ENCODE results near the gene PAF1. TPM values are rescaled to one million over a fixed set of nuclear protein-coding genes. Genes with fewer than 3 reads are reported as not detected.

The PAF1 gene
- total RNA-seq, 1 experiment from 2014 or later = 38.0 TPM

DNA sequence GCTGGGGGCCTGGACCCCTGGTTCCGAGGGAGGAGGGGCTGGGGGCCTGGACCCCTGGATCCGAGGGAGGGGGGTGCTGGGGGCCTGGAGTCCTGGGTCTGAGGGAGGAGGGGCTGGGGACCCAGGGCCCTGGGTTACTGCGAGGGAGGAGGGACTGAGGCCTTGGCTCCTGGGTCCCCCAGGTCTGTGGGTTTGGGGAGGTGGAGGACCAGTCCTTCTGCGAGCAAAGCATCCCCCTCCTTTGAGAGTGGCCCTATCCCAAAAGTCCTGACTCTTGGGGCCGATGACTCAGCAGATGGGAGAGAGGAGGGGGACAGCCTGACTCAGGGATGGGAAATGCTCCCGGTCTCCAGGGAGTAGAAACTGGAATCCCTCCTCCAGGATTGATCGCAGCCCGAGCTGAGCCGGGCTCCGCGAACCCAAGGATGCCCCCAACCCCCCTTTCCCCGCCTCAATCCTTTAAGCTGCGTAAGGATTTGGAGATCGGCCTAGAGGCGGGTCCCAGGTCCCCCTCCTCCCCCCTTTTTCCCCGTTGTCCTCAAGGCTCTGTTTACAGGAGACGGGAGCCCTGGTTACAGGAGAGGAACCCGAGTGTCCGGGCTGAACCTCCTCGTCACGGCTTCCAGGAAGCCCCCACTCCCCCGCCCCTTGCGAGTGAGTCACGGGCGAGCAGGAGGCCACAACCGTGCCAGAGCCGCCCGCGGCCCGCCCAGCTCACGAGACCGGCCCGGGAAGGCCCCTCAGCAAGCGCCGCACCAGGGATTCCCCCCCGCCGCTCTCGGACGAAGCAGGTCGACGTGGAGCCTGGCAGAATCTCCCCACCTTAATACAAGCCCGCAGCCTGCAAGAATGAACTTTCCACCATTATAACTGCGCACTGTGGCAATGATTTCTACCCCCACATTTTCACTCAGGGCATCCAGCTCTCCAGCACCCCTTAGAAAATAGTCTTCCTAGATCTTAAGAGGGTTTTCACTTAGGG, 12.7 kb upstream of the PAF1 start:
- H4K5ac ChIP-seq (ENCODE audit: insufficient read length, low read depth, low read length) = no peak overlapping the region
- DNase-seq = peak; percentile 87

More for the DNA sequence above, 12.7 kb upstream of the PAF1 start:
- Histone ChIP-seq H2BK15ac (ENCODE audit: low read depth, low read length) (no peak overlapping the region), H3K79me1 (ENCODE audit: insufficient read depth, low read depth, low read length, poor library complexity, severe bottlenecking) (no peaks in the 10 kb centered on the region), H2BK12ac (ENCODE audit: insufficient read length, low read depth, low read length) (no peak overlapping the region), H3K27me3 (ENCODE audit: insufficient read depth, low read length) (no peaks in the 10 kb centered on the region), H3K9me3 (ENCODE audit: control insufficient read depth, low read depth, low read length) (no peaks in the 10 kb centered on the region), H3K27ac (ENCODE audit: insufficient read length, low read depth, low read length) (peak overlapping the region; percentile 42), H3K9ac (ENCODE audit: extremely low read depth, insufficient read length, low read length) (peak overlapping the region; percentile 68), H2BK20ac (ENCODE audit: low read depth, low read length, poor library complexity, severe bottlenecking) (no peak overlapping the region), H4K91ac (ENCODE audit: insufficient read length, low read depth, low read length) (peak overlapping the region; percentile 25), H2AK5ac (ENCODE audit: insufficient read length, low read length) (no peak overlapping the region), H3K14ac (ENCODE audit: insufficient read depth, low read length) (peak overlapping the region; percentile 93), H3K4me2 (ENCODE audit: insufficient read depth, insufficient read length, low read length) (peak overlapping the region; percentile 60), H3K4me1 (ENCODE audit: insufficient read depth, low read length) (peaks cover 5% of the 10 kb centered on the region; the same call in 1 of the 2 replicates), H3K23ac (ENCODE audit: insufficient read length, low read depth, low read length) (no peak overlapping the region), H3K4ac (ENCODE audit: low read depth, low read length) (peak overlapping the region; percentile 50; the same call in 1 of the 2 replicates), H2BK120ac (ENCODE audit: low read depth, low read length, poor library complexity, severe bottlenecking) (peak overlapping the region; percentile 97), H3T11ph (ENCODE audit: low read length) (peak overlapping the region; percentile 1), H3K23me2 (ENCODE audit: insufficient read length, low read depth, low read length, poor library complexity, severe bottlenecking) (peaks cover 27% of the 10 kb centered on the region), H3K18ac (ENCODE audit: insufficient read length, low read depth, low read length) (peak overlapping the region; percentile 73), H4K8ac (replicated peaks; ENCODE audit: insufficient read length, low read depth, low read length) (no peak overlapping the region), H3K56ac (ENCODE audit: insufficient read length, low read depth, low read length) (no peak overlapping the region), H2BK5ac (ENCODE audit: insufficient read length, low read length) (no peak overlapping the region), H2AFZ (ENCODE audit: low read length) (no peak overlapping the region), H3K79me2 (ENCODE audit: insufficient read depth, low read length) (peaks cover 3% of the 10 kb centered on the region; the same call in 1 of the 2 replicates), H4K20me1 (ENCODE audit: control insufficient read depth, insufficient read depth, insufficient read length) (no peaks in the 10 kb centered on the region)
- H3K36me3 Mint-ChIP-seq (ENCODE audit: insufficient read depth in 1 of 3, low read depth in 3 of 3) = peaks cover 2 to 20% (median 14%) of the 10 kb centered on the region in 3 experiments
- TF ChIP-seq, protein P1, sequence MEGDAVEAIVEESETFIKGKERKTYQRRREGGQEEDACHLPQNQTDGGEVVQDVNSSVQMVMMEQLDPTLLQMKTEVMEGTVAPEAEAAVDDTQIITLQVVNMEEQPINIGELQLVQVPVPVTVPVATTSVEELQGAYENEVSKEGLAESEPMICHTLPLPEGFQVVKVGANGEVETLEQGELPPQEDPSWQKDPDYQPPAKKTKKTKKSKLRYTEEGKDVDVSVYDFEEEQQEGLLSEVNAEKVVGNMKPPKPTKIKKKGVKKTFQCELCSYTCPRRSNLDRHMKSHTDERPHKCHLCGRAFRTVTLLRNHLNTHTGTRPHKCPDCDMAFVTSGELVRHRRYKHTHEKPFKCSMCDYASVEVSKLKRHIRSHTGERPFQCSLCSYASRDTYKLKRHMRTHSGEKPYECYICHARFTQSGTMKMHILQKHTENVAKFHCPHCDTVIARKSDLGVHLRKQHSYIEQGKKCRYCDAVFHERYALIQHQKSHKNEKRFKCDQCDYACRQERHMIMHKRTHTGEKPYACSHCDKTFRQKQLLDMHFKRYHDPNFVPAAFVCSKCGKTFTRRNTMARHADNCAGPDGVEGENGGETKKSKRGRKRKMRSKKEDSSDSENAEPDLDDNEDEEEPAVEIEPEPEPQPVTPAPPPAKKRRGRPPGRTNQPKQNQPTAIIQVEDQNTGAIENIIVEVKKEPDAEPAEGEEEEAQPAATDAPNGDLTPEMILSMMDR (conservative IDR thresholded peaks at IDR 0.05) = no peak
- no peaks in the 10 kb centered on the region; a peak in 1 of 5 replicates for H3K9me3 Mint-ChIP-seq
- H3K27me3 Mint-ChIP-seq (ENCODE audit: low read depth) = no peaks in the 10 kb centered on the region; the same call in 1 of the 2 replicates
- H3K4me1 Mint-ChIP-seq = peaks cover 34 to 47% of the 10 kb centered on the region in 2 experiments
- H3K27ac Mint-ChIP-seq = peak overlapping the region; percentile 99 to 100 (median 100)
- H3K4me3 Mint-ChIP-seq = peak overlapping the region; percentile 87 to 95
- no CpG with 5 or more reads among the region's 43 CpGs for WGBS (ENCODE audit: extremely low coverage, insufficient read length, low lambda C conversion rate)
